Measurements from ENCODE around the gene CKAP5. TPM values are rescaled to one million over a fixed set of nuclear protein-coding genes. Genes with fewer than 3 reads are reported as not detected.
"Not testable (repeated sequence)": the region's sequence is repeated elsewhere in the genome, so short reads cannot be mapped to it uniquely, and the experiment has no call there.

CKAP5 gene
- total and polyA plus RNA-seq, 10 donors, result 6.5 to 55.4 (median 38.7) TPM

DNA sequence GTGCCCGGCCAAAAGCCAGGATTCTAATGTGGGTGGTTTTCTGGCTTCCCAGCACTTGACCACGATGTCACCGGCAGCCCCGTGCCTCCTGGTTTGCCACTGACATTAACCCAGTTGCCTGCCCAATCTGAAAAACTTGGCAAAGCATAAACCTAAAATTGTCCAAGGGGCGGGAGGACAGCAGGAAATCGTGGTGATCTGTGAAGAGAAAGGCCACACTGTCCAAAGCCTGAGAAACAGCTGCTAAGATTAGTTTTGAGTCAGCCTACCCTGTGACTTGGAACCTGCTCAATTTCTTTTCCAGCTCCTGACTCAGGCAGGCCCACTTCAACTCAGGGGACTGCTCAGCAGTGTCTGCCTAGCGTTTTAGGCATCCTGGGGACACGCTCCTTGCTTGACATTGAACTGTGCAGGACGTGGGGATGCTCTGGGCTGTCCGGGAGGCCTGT is 135.2 kb downstream of the CKAP5 start:
- Histone ChIP-seq H3K9me3 (no peaks in the 10 kb centered on the region), H3K4me1 (no peaks in the 10 kb centered on the region), H3K36me3 (peaks cover 0 to 38% (median 17%) of the 10 kb centered on the region in 6 donors), H3K27ac (peak overlapping the region in 7 of 8 donors; percentile 36 to 70 (median 46)), H3K4me3 (no peak overlapping the region), H3K27me3 (replicated peaks in 1 of 7) (no peaks in the 10 kb centered on the region)
- 65 to 87% (median 80%) methylated on average over 9 to 10 of the region's 10 CpGs for WGBS, 5 donors
- intact Hi-C loops (cut with DNase I; ENCODE audit: low total_unique reads), result no loop called here
- DNase-seq, result no peak
- TF ChIP-seq POLR2AphosphoS5 (IDR thresholded peaks at IDR 0.05) (peak in 1 of 3 donors; percentile 24), POLR2A (IDR thresholded peaks at IDR 0.05) (no peak)

DNA sequence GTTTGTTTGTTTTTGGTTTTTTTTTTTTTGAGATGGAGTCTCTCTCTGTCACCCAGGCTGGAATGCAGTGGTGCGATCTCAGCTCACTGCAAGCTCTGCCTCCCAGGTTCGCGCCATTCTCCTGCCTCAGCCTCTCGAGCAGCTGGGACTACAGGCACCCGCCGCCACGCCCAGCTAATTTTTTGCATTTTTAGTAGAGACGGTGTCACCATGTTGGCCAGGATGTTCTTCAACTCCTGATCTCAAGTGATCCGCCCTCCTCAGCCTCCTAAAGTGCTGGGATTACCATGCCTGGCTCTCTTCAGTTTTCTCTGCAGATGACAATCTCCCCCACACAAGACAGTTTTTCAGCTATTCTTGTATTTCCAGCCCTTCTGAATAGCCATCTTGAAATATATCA is 136.7 kb downstream of the CKAP5 start:
- intact Hi-C loops (cut with DNase I; ENCODE audit: low total_unique reads); H3K4me1 ChIP-seq; DNase-seq; H3K27me3 ChIP-seq (replicated peaks in 1 of 7); H3K4me3 ChIP-seq; H3K9me3 ChIP-seq; H3K27ac ChIP-seq: not testable (repeated sequence)
- H3K36me3 ChIP-seq, result peaks cover 7 to 53% (median 32%) of the 10 kb centered on the region in 6 donors
- 88 to 96% (median 93%) methylated on average over 9 of the region's 9 CpGs for WGBS, 5 donors

DNA sequence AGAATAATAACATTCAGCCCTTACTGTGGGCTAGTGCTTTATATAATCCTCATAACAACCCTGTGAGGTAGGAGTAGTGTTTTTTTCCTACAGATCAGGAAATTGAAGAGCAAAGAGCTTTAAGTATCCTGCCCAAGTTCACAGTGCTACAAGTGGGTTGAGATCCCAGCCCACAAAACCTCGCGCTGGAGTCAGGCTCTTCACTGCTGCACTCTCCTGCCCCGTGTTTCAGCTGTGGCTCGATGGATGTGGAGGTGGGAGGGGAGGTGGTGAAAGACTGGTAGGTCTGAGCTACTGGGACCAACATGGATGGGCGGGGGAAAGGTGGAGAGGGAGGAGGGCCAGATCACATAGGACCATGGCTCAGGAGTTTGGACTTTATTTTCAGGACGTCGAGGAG is 139.2 kb downstream of the CKAP5 start:
- DNase-seq, result no peak
- 90 to 95% (median 91%) methylated on average over 7 of the region's 7 CpGs for WGBS, 5 donors
- TF ChIP-seq POLR2A (IDR thresholded peaks at IDR 0.05) (no peak), POLR2AphosphoS5 (IDR thresholded peaks at IDR 0.05) (no peak)
- TF ChIP-seq, protein P1, sequence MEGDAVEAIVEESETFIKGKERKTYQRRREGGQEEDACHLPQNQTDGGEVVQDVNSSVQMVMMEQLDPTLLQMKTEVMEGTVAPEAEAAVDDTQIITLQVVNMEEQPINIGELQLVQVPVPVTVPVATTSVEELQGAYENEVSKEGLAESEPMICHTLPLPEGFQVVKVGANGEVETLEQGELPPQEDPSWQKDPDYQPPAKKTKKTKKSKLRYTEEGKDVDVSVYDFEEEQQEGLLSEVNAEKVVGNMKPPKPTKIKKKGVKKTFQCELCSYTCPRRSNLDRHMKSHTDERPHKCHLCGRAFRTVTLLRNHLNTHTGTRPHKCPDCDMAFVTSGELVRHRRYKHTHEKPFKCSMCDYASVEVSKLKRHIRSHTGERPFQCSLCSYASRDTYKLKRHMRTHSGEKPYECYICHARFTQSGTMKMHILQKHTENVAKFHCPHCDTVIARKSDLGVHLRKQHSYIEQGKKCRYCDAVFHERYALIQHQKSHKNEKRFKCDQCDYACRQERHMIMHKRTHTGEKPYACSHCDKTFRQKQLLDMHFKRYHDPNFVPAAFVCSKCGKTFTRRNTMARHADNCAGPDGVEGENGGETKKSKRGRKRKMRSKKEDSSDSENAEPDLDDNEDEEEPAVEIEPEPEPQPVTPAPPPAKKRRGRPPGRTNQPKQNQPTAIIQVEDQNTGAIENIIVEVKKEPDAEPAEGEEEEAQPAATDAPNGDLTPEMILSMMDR (IDR thresholded peaks at IDR 0.05 in 8 of 11, conservative IDR thresholded peaks at IDR 0.05 in 3 of 11), result no peak
- Histone ChIP-seq H3K4me1 (peaks cover 6 to 17% (median 16%) of the 10 kb centered on the region in 6 donors), H3K9me3 (no peaks in the 10 kb centered on the region), H3K27ac (no peak overlapping the region), H3K4me3 (no peak overlapping the region), H3K36me3 (peaks cover 7 to 78% (median 53%) of the 10 kb centered on the region in 6 donors), H3K27me3 (replicated peaks in 1 of 7) (no peaks in the 10 kb centered on the region)
- intact Hi-C loops (cut with DNase I; ENCODE audit: low total_unique reads), result no loop called here

DNA sequence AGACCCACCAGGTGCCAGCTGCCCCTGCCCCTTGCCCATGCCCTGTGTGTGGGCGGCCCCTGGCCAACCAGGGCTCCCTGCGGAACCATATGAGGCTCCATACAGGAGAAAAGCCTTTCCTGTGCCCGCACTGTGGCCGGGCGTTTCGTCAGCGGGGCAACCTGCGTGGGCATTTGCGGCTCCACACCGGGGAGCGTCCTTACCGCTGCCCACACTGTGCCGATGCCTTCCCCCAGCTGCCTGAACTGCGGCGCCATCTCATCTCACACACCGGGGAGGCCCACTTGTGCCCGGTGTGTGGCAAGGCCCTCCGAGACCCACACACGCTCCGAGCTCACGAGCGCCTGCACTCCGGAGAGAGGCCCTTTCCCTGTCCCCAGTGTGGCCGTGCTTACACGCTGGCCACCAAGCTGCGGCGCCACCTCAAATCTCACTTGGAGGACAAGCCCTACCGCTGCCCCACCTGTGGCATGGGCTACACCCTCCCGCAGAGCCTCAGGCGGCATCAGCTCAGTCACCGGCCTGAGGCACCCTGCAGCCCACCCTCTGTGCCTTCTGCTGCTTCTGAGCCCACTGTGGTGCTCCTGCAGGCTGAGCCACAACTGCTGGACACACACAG is 140.9 kb downstream of the CKAP5 start:
- 95 to 97% (median 97%) methylated on average over 20 to 31 of the region's 31 CpGs for WGBS, 5 donors
- Histone ChIP-seq H3K9me3 (no peaks in the 10 kb centered on the region), H3K4me3 (no peak overlapping the region), H3K4me1 (peaks cover 13 to 27% (median 23%) of the 10 kb centered on the region in 6 donors), H3K27ac (no peak overlapping the region), H3K36me3 (peaks cover 7 to 76% (median 53%) of the 10 kb centered on the region in 6 donors), H3K27me3 (replicated peaks in 1 of 7) (no peaks in the 10 kb centered on the region)
- no peak for DNase-seq
- intact Hi-C loops (cut with DNase I; ENCODE audit: low total_unique reads), result no loop called here
- TF ChIP-seq, protein P1 (IDR thresholded peaks at IDR 0.05 in 8 of 11, conservative IDR thresholded peaks at IDR 0.05 in 3 of 11), result no peak
- no peak for TF ChIP-seq POLR2A (IDR thresholded peaks at IDR 0.05)
- TF ChIP-seq POLR2AphosphoS5 (IDR thresholded peaks at IDR 0.05), result peak in 1 of 3 donors; percentile 47

DNA sequence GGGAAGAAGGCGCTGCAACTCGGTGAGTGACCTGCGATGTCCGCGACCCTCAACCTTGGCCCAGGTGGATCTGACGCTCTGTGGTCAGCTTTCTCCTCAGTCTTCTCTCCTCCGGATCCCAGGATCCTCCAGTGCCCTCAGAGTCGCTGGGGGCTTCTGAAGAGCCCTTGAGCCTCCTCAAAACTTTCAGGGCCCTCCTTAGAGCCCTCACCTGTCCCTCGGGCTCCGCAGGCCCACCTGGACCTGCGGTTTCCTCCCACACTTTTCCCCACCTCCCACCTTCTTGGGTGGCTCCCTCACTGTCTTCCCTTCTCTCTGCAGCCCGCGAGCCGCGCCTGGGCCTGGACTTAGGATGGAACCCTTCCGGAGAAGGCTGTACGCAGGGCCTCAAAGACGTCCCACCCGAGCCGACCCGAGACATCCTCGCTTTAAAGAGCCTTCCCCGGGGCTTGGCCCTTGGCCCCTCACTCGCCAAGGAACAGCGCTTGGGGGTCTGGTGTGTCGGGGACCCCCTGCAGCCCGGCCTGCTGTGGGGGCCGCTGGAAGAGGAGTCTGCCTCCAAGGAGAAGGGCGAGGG is 144.9 kb downstream of the CKAP5 start:
- Histone ChIP-seq H3K9me3 (no peaks in the 10 kb centered on the region), H3K27me3 (replicated peaks in 1 of 7) (no peaks in the 10 kb centered on the region), H3K27ac (peak overlapping the region; percentile 70 to 94 (median 89)), H3K4me3 (peak overlapping the region; percentile 81 to 100 (median 98)), H3K4me1 (peaks cover 19 to 67% (median 61%) of the 10 kb centered on the region in 6 donors), H3K36me3 (peaks cover 7 to 57% (median 49%) of the 10 kb centered on the region in 6 donors)
- intact Hi-C loops (cut with DNase I; ENCODE audit: low total_unique reads), result no loop called here
- peak; percentile 86 for DNase-seq
- TF ChIP-seq, protein P1 (IDR thresholded peaks at IDR 0.05 in 8 of 11, conservative IDR thresholded peaks at IDR 0.05 in 3 of 11), result no peak
- TF ChIP-seq POLR2A (IDR thresholded peaks at IDR 0.05) (no peak), POLR2AphosphoS5 (IDR thresholded peaks at IDR 0.05) (no peak)
- 1 to 2% (median 1%) methylated on average over 21 to 29 of the region's 29 CpGs for WGBS, 5 donors
